Transverse colon (tissue), 4 donors: ENCODE data around the gene SF1. TPM values are rescaled to one million over a fixed set of nuclear protein-coding genes. Genes with fewer than 3 reads are reported as not detected.

Experiments
- DNase-seq: peaks from one replicate; pipeline ENCODE4 v3.0.0-alpha.2; 2019
- H3K27ac ChIP-seq, 4 donors: fragments of 200-600 bp; sonication (generic); 2 replicates each; pipeline ENCODE4 v1.5.1; 2016 to 2018; ENCODE audit warnings: inconsistent platforms in 4 of 4
- H3K27me3 ChIP-seq: fragments of 200-600 bp; sonication (generic); 2 replicates; pipeline ENCODE4 v1.5.1; 2017; ENCODE audit warnings: inconsistent platforms
- H3K36me3 ChIP-seq, 4 donors: fragments of 200-600 bp; sonication (generic); 2 replicates each; pipeline ENCODE4 v1.5.1; 2017 to 2019; ENCODE audit warnings: inconsistent platforms in 4 of 4
- H3K4me1 ChIP-seq, 4 donors: fragments of 200-600 bp; sonication (generic); 2 replicates each; pipeline ENCODE4 v1.5.1; 2017 to 2020; ENCODE audit warnings: inconsistent platforms in 4 of 4
- H3K4me3 ChIP-seq, 4 donors: fragments of 200-600 bp; sonication (generic); 1 replicate in 1 of 4; 2 replicates in 3 of 4; pipeline versions ENCODE4 v1.5.1 to v1.6.1; 2017 to 2019; ENCODE audit warnings: inconsistent platforms in 4 of 4
- H3K9me3 ChIP-seq, 2 donors: fragments of 200-600 bp; sonication (generic); 2 replicates each; pipeline ENCODE4 v1.5.1; 2017 to 2019; ENCODE audit warnings: inconsistent platforms in 2 of 2
- EP300 ChIP-seq: sonication (generic); formaldehyde crosslinking; IDR thresholded peaks from one replicate; pipeline ENCODE4 v1.6.1; 2017; ENCODE audit warnings: antibody characterized with exemption, low read depth
- POLR2A ChIP-seq: fragments of 450-650 bp; IDR thresholded peaks from one replicate; pipeline ENCODE4 v1.6.1; 2016; ENCODE audit warnings: antibody characterized with exemption, mild to moderate bottlenecking, moderate library complexity
- POLR2AphosphoS5 ChIP-seq, 3 donors: sonication (generic); formaldehyde crosslinking; IDR thresholded peaks; one replicate each; pipeline ENCODE4 v1.6.1; 2016; ENCODE audit warnings: antibody characterized with exemption in 3 of 3
- WGBS, 2 donors: methylation state at CpG; one replicate each; pipeline ENCODE4 v1.1.5; 2018; ENCODE audit warnings: low coverage in 1 of 2; 5-methylcytosine and 5-hydroxymethylcytosine counted together
- in situ Hi-C, 4 donors: fragments of 200-750 bp; cut with MboI; loops; one replicate each; pipeline versions ENCODE4 v1.15.0 to v1.15.1; 2017; ENCODE audit warnings: low sequenced_read_pairs in 3 of 4, low pct_ligation_motif_present in 1 of 4, low pct_unique_long_range_greater_than_20kb in 1 of 4
- intact Hi-C: fragments of 100-400 bp; cut with DNase I; formaldehyde crosslinking; loops from one replicate; pipeline ENCODE4 v1.15.1; 2023; ENCODE audit warnings: low total_unique reads
- total RNA-seq, 4 donors: library from RNA; depleted of rRNA; stranded (reverse); fragments of >200 nt; gene quantifications; one replicate each; pipeline ENCODE4 v1.1.0, GENCODE V29; 2016
- TF ChIP-seq, protein P1 (sequence below), 5 experiments: fragments of 200-600 bp in 3 of 5; fragments of 450-650 bp in 2 of 5; sonication (generic) in 3 of 5; IDR thresholded peaks; 1 replicate in 2 of 5; 2 replicates in 3 of 5; pipeline ENCODE4 v1.5.1; 2016 to 2017; ENCODE audit warnings: antibody characterized with exemption in 5 of 5, inconsistent platforms in 3 of 5, mild to moderate bottlenecking in 2 of 5, moderate library complexity in 1 of 5

SF1 gene
- total RNA-seq, 4 donors from 2014 or later = 196 to 458 (median 377) TPM

DNA sequence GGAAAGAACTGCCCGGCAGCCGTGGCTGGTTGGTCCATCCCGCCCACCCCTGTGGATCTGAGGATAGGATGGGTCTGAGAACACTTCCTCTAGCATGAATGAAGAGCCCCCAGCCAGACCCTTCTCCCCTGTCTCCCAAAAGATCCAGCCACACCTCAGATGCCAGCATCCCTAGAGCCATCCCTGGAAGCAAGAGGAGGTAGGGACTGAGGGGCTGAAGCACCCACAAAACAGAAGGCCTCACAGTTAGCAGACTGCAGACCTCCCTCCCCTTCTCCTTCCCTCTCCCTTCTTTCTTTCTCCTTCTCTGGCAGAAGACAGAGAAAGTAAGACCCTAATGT is 57.0 kb downstream of the SF1 start:
- H3K4me3 ChIP-seq = no peak overlapping the region
- no peak for DNase-seq
- TF ChIP-seq POLR2AphosphoS5 (IDR thresholded peaks at IDR 0.05) (no peak), EP300 (no peak), POLR2A (no peak)
- TF ChIP-seq, protein P1, sequence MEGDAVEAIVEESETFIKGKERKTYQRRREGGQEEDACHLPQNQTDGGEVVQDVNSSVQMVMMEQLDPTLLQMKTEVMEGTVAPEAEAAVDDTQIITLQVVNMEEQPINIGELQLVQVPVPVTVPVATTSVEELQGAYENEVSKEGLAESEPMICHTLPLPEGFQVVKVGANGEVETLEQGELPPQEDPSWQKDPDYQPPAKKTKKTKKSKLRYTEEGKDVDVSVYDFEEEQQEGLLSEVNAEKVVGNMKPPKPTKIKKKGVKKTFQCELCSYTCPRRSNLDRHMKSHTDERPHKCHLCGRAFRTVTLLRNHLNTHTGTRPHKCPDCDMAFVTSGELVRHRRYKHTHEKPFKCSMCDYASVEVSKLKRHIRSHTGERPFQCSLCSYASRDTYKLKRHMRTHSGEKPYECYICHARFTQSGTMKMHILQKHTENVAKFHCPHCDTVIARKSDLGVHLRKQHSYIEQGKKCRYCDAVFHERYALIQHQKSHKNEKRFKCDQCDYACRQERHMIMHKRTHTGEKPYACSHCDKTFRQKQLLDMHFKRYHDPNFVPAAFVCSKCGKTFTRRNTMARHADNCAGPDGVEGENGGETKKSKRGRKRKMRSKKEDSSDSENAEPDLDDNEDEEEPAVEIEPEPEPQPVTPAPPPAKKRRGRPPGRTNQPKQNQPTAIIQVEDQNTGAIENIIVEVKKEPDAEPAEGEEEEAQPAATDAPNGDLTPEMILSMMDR (IDR thresholded peaks at IDR 0.05) = no peak
- intact Hi-C loops = no loop called here
- H3K36me3 ChIP-seq = no peaks in the 10 kb centered on the region
- peaks cover 53% of the 10 kb centered on the region for H3K27me3 ChIP-seq
- no peaks in the 10 kb centered on the region for H3K9me3 ChIP-seq
- in situ Hi-C loops = no loop called here
- WGBS, 2 donors = 50% methylated on average over 3 of the region's 3 CpGs; no CpG with 5 or more reads in 1 of the 2 donors
- no peak overlapping the region for H3K27ac ChIP-seq
- peaks cover 0 to 7% (median 2%) of the 10 kb centered on the region in 4 donors for H3K4me1 ChIP-seq

- Histone ChIP-seq H3K36me3 (no peaks in the 10 kb centered on the region), H3K4me3 (no peak overlapping the region), H3K27me3 (peaks cover 58% of the 10 kb centered on the region), H3K27ac (no peak overlapping the region), H3K9me3 (no peaks in the 10 kb centered on the region), H3K4me1 (peaks cover 0 to 7% (median 2%) of the 10 kb centered on the region in 4 donors)
- intact Hi-C loops (no loop called here), in situ Hi-C loops (no loop called here)
- TF ChIP-seq, protein P1 (IDR thresholded peaks at IDR 0.05) = no peak
- TF ChIP-seq POLR2AphosphoS5 (IDR thresholded peaks at IDR 0.05) = no peak
- no peak for TF ChIP-seq EP300
- no peak for TF ChIP-seq POLR2A
- WGBS, 2 donors = 56 to 62% methylated on average over 5 to 12 of the region's 12 CpGs
- no peak for DNase-seq
Observed at GRCh38 chr11:64720640-64721358, 57.5 kb downstream of the SF1 start.

DNA sequence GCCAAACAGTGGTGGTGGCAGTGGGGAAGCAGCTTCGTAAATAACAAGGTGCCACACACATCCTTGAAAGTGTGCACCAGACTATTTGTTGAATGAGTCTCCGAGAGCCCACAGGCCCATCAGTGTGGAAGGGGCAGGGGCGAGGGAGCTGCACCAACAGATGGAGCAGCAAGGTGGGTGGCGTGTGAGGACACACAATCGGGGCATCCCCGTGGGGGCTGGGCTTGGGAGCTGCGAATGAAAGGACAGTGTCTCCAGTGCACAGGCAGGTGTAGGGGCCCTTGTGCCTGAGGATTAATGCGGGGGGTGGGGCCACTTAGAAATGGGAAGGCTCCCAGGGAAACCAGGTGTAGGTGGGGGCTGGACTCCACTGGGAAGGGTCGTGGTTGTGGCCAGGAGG is 58.2 kb downstream of the SF1 start:
- no peaks in the 10 kb centered on the region for H3K36me3 ChIP-seq
- TF ChIP-seq POLR2A (no peak), EP300 (no peak), POLR2AphosphoS5 (IDR thresholded peaks at IDR 0.05) (no peak)
- TF ChIP-seq, protein P1 (IDR thresholded peaks at IDR 0.05) = no peak
- DNase-seq = no peak
- in situ Hi-C loops (no loop called here), intact Hi-C loops (no loop called here)
- H3K4me1 ChIP-seq = peaks cover 0 to 7% (median 2%) of the 10 kb centered on the region in 4 donors
- H3K27me3 ChIP-seq = peaks cover 65% of the 10 kb centered on the region
- no peak overlapping the region for H3K4me3 ChIP-seq
- H3K27ac ChIP-seq = no peak overlapping the region
- WGBS, 2 donors = 50 to 70% methylated on average over 2 to 9 of the region's 9 CpGs
- H3K9me3 ChIP-seq = no peaks in the 10 kb centered on the region

GRCh38 chr11:64719406-64719805 is 58.9 kb downstream of the SF1 start:
- H3K27me3 ChIP-seq = peaks cover 72% of the 10 kb centered on the region
- DNase-seq = no peak
- WGBS, 2 donors = 77 to 78% methylated on average over 3 to 10 of the region's 10 CpGs
- no peaks in the 10 kb centered on the region for H3K36me3 ChIP-seq
- H3K4me1 ChIP-seq = peaks cover 0 to 7% (median 2%) of the 10 kb centered on the region in 4 donors
- no peak overlapping the region for H3K4me3 ChIP-seq
- in situ Hi-C loops (no loop called here), intact Hi-C loops (no loop called here)
- no peak overlapping the region for H3K27ac ChIP-seq
- TF ChIP-seq POLR2AphosphoS5 (IDR thresholded peaks at IDR 0.05) (no peak), POLR2A (no peak), EP300 (no peak)
- TF ChIP-seq, protein P1 (IDR thresholded peaks at IDR 0.05) = no peak
- H3K9me3 ChIP-seq = no peaks in the 10 kb centered on the region
